Right hindlimb (tissue), 1 donor: ENCODE results near the gene RSPH10B2.
"Not testable (repeated sequence)": the region's sequence is repeated elsewhere in the genome, so short reads cannot be mapped to it uniquely, and the experiment has no call there.

Source experiments
- DNase-seq: peaks from one replicate; pipeline ENCODE4 v3.0.0-alpha.2; 2018

RSPH10B2 gene

DNA sequence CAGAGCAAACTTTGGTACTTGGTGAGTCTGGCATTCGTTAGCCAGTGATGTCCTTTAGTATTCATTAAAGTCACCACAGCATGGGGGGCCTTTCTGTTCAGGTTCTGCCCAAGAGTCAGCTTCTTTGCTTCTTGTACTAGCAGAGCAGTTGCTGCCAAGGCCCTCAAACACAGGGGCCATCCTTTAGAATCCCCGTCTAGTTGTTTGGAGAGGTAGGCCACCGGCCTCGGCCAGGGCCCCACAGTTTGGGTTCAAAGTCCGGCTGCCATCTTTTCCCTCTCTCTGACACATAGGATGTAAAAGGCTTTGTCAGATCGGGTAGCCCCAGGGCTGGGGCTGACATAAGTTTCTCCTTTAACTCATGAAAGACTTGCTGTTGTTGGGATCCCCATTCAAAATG is 89.8 kb downstream of the RSPH10B2 start:
- not testable (repeated sequence) for DNase-seq

DNA sequence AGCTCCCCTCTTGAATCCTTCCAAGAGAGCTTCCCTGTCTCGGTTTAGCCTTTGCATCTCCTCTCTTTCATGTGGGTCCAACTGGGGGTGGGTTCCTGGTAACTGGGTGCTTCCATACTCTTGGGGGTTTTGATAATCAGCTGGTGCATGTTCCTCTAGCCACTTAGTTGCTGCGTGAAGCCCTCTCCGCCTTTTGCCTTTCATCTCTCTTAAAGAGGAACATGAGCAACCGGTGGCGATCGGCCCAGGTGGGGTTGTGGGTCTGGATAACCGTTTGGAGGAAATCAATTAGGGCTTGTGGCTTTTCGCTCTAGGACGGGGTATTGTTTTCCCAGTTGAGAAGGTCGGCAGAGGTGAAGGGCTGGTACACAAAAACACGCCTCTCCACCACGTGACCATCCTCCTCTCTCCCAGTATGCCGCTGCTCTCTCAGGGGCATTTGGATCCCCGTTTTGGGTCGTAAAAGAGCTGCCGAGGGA is 92.1 kb downstream of the RSPH10B2 start:
- not testable (repeated sequence) for DNase-seq

DNA sequence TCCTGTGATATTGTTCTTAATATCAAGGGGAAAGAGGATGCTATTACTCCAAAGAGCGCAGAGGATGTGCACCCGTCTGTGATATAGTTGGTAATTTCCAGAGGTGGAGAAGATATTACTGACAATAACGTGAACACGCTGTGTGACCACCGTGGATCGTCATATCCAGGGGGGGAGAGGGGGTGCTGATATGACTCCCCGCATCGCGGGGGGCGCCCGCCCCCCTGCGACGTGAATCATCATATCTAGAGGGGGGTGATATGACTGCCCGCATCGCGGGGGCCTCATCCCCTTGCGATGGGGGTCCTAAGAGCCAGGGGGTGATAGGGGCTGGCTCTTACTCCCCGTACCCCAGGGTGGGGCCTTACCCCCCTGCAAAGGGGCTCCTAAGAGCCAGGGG is 93.8 kb downstream of the RSPH10B2 start:
- not testable (repeated sequence) for DNase-seq
